ENCODE data around the gene KAT5. TPM values are rescaled to one million over a fixed set of nuclear protein-coding genes. Genes with fewer than 3 reads are reported as not detected.
A peak's percentile ranks its signal among the peaks of the same experiment; 100 is the strongest.

The KAT5 gene
- total and polyA plus RNA-seq, 7 donors, result 34.5 to 67.2 (median 42.9) TPM

DNA sequence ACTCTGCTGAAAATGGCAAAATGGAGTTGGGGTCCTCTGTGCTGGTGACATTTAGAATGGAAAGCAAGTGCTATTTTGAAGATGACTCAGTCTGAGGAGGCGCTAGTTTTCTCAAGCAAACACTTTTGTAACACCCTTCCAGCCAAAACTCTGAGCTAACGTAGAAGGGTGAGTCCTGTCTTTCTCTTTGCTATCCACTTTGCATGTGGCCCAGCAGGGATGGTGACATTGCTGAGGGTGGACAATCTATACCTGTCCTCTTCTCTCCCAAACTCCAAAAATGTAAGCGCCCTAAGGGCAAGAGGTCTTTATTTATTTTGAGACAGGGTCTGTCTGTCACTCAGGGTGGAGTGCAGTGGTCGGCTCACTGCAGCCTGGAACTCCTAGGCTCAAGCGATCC is 3.6 kb upstream of the KAT5 start:
- H3K36me3 ChIP-seq (ENCODE audit: insufficient read depth in 1 of 2, low read depth in 1 of 2), result peaks cover under 1 to 8% of the 10 kb centered on the region in 2 donors
- TF ChIP-seq, protein P1, sequence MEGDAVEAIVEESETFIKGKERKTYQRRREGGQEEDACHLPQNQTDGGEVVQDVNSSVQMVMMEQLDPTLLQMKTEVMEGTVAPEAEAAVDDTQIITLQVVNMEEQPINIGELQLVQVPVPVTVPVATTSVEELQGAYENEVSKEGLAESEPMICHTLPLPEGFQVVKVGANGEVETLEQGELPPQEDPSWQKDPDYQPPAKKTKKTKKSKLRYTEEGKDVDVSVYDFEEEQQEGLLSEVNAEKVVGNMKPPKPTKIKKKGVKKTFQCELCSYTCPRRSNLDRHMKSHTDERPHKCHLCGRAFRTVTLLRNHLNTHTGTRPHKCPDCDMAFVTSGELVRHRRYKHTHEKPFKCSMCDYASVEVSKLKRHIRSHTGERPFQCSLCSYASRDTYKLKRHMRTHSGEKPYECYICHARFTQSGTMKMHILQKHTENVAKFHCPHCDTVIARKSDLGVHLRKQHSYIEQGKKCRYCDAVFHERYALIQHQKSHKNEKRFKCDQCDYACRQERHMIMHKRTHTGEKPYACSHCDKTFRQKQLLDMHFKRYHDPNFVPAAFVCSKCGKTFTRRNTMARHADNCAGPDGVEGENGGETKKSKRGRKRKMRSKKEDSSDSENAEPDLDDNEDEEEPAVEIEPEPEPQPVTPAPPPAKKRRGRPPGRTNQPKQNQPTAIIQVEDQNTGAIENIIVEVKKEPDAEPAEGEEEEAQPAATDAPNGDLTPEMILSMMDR (IDR thresholded peaks at IDR 0.05), result no peak
- no peaks in the 10 kb centered on the region for H3K9me3 ChIP-seq
- H3K27me3 ChIP-seq (ENCODE audit: insufficient read depth in 3 of 3, low read length in 2 of 3), result no peaks in the 10 kb centered on the region
- 86 to 91% (median 87%) methylated on average over 5 of the region's 5 CpGs for WGBS, 3 donors
- intact Hi-C loops (cut with DNase I), result no loop called here
- no peak overlapping the region for H3K4me3 ChIP-seq
- no peak overlapping the region for H3K27ac ChIP-seq
- no peak for ATAC-seq
- DNase-seq, result no peak
- H3K4me1 ChIP-seq, result peaks cover 11% of the 10 kb centered on the region

DNA sequence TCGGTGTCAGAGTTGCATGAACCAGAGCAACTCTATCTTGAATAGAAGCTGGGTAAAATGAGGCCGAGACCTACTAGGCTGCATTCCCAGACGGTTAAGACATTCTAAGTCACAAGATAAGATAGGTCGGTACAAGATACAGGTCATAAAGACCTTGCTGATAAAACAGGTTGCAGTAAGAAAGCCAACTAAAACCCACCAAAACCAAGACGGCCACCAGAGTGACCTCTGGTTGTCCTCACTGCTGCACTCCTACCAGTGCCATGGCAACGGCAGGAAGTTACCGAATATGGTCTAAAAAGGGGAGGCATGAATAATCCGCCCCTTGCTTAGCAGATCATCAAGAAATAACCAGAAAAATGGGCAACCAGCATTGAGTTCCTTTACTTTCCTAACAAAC is 2.4 kb upstream of the KAT5 start:
- peak overlapping the region; percentile 4 for H3K27ac ChIP-seq
- peaks cover 13% of the 10 kb centered on the region for H3K4me1 ChIP-seq
- no peaks in the 10 kb centered on the region for H3K27me3 ChIP-seq (ENCODE audit: insufficient read depth in 3 of 3, low read length in 2 of 3)
- H3K36me3 ChIP-seq (ENCODE audit: insufficient read depth in 1 of 2, low read depth in 1 of 2), result peaks cover 6 to 20% of the 10 kb centered on the region in 2 donors
- H3K9me3 ChIP-seq, result no peaks in the 10 kb centered on the region
- TF ChIP-seq, protein P1 (IDR thresholded peaks at IDR 0.05), result no peak
- 46 to 55% (median 46%) methylated on average over 8 of the region's 8 CpGs for WGBS, 3 donors
- DNase-seq (no peak), ATAC-seq (no peak)
- H3K4me3 ChIP-seq, result no peak overlapping the region
- intact Hi-C loops (cut with DNase I), result loop anchor here in 1 of 2 donors (5.0 kb wide), 3 partner anchors 73 to 278 kb away; partner anchors contain the start of genes AP5B1 and PCNX3

DNA sequence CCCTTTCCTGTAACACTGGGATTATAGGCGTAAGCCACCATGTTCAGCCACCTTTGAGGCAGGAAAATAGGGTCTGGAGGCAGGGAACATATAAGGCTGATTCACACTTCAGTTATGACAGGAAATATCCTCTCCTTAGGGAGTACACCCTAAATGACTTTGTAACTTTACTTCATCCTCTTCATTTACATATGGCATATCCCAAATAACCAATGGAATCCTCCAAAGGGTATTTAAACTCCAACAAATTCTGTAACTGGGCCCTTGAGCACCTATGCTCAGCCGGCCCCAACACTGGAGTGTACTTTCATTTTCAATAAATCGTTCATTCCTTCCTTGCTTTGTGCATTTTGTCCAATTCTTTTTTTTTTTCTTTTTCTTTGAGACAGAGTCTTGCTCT is 1.6 kb upstream of the KAT5 start:
- DNase-seq (no peak), ATAC-seq (no peak)
- peaks cover 12 to 28% of the 10 kb centered on the region in 2 donors for H3K36me3 ChIP-seq (ENCODE audit: insufficient read depth in 1 of 2, low read depth in 1 of 2)
- no peak overlapping the region for H3K4me3 ChIP-seq
- intact Hi-C loops (cut with DNase I), result loop anchor here in 1 of 2 donors (5.0 kb wide), 3 partner anchors 72 to 277 kb away; partner anchors contain the start of genes AP5B1 and PCNX3
- H3K27me3 ChIP-seq (ENCODE audit: insufficient read depth in 3 of 3, low read length in 2 of 3), result no peaks in the 10 kb centered on the region
- TF ChIP-seq, protein P1 (IDR thresholded peaks at IDR 0.05), result no peak
- H3K27ac ChIP-seq, result peak overlapping the region; percentile 100
- peaks cover 13% of the 10 kb centered on the region for H3K4me1 ChIP-seq
- 82 to 84% (median 84%) methylated on average over 3 of the region's 3 CpGs for WGBS, 3 donors
- H3K9me3 ChIP-seq, result no peaks in the 10 kb centered on the region

DNA sequence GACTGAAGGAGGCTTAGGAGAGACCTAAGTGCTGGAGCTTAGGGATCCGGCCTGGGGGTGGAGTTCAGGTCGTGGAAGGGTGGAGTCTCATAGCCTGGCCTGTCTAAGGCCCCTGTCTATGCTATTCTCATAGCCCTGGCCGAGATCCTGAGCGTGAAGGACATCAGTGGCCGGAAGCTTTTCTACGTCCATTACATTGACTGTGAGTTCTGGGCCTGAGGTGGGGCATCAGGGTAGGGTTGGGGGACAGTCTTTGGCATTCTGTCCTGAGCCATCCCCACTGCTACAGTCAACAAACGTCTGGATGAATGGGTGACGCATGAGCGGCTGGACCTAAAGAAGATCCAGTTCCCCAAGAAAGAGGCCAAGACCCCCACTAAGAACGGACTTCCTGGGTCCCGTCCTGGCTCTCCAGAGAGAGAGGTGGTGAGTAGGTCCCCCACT is 603 bp downstream of the KAT5 start:
- Histone ChIP-seq H3K27ac (peak overlapping the region; percentile 100), H3K9me3 (no peaks in the 10 kb centered on the region), H3K27me3 (ENCODE audit: insufficient read depth in 3 of 3, low read length in 2 of 3) (no peaks in the 10 kb centered on the region), H3K4me1 (peaks cover 13% of the 10 kb centered on the region), H3K4me3 (peak overlapping the region; percentile 90), H3K36me3 (ENCODE audit: insufficient read depth in 1 of 2, low read depth in 1 of 2) (peaks cover 20 to 50% of the 10 kb centered on the region in 2 donors)
- 24 to 30% (median 26%) methylated on average over 11 of the region's 11 CpGs for WGBS, 3 donors
- DNase-seq (no peak), ATAC-seq (no peak)
- TF ChIP-seq, protein P1 (IDR thresholded peaks at IDR 0.05), result no peak
- intact Hi-C loops (cut with DNase I), result loop anchor here in 1 of 2 donors (5.0 kb wide), 3 partner anchors 70 to 275 kb away; partner anchors contain the start of genes AP5B1 and PCNX3
